HG02938 (cell line): Measurements from ENCODE around the gene ZNF638.

Source experiments
- ATAC-seq: cut with Tn5 transposase; IDR thresholded peaks from one replicate; pipeline ENCODE4 v1.9.1; 2021; ENCODE audit warnings: mild to moderate bottlenecking, moderate library complexity; ENCODE audit not compliant: unreplicated experiment

ZNF638 gene

DNA sequence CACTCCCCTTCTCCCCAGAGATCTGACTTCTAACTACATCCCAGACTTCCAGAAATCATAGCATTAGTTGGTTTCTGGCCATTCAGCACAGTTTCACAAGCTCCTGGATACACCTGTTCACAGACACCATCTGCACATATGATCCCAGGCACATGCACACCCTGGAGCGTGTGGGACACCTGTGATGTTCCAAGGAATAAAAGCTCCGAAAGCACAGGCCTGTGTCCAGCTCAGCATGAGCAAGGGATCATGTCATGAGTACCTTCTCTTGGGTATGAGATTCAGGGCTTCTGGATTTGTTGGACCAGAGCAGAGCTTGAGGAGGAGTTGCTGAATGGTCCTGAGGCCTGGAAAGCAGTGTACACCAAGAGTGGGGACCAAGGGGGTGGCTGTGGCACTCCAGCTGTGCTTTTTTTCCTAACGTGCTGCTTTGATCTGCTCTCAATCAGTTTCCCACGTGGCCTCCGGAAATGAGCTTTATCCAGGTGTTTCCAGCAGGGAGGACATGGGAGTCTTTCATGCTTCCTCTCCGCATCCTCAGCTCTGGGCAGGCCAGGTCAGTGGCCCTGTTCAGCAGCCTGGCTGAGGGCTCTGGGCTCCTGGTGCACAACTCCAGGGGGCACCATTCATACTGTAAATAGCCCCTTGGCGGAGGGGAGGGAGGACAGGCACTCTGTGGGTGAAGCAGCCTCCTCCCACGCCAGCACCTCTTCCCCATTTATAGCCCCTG, 123.6 kb downstream of the ZNF638 start:
- ATAC-seq: no peak

DNA sequence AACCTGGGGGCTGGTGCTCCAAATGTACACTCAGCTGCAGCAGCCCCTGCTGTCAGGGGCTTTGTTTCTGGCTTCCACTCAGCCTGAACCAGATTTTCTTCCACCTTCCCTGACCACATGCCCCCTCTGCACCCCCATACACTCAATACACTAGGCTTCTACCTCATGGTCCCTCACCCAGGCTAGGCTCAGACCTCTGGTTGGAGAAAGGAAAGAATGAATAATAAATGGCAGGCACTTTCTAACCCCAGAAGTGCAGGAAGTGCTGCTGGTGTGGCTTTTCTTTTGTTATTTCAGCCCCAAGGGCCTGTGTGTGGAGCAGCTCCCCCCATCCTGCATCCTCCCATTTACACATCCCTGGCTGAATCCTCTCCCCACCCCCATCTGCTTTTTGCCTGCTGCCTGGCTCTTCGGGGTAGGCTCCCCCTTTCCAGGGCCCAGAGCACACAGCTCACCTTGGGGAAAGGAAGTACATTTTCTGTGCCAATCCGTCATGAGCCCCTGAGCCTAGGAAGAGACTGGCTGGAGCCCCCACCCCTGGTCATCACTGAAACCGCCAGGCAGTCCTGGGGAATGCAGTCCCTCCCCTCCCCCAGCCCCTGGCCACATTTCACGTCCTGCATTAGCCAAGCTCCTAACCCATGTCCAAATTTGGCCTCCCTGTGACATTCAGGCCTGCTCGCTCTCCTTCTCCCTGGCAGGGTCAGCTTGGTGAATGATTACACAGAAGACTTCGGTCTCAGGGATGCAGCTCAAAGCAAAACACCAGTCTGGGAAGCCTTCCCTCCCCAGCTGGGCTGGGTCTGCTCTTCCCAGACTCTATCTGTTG, 124.4 kb downstream of the ZNF638 start:
- no peak for ATAC-seq

DNA sequence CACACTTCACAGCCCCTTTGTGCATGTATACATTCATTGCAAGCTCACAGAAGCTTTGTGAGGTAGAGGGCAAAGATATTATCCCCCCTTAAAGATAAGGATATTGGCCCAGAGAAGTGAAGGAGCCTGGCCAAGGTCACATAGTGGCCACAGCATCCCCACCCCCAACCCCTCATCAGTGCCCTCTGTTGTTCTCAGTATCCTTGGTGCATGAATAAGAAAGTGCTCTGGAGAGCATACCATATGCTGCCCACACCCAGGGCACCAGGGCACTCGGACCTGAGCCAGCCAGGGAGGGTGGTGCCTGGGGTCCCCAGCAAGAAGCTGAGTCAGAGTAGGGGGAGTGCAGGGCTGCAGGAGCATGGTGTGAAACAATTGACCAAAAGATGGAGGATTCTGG, 125.0 kb downstream of the ZNF638 start:
- no peak for ATAC-seq

DNA sequence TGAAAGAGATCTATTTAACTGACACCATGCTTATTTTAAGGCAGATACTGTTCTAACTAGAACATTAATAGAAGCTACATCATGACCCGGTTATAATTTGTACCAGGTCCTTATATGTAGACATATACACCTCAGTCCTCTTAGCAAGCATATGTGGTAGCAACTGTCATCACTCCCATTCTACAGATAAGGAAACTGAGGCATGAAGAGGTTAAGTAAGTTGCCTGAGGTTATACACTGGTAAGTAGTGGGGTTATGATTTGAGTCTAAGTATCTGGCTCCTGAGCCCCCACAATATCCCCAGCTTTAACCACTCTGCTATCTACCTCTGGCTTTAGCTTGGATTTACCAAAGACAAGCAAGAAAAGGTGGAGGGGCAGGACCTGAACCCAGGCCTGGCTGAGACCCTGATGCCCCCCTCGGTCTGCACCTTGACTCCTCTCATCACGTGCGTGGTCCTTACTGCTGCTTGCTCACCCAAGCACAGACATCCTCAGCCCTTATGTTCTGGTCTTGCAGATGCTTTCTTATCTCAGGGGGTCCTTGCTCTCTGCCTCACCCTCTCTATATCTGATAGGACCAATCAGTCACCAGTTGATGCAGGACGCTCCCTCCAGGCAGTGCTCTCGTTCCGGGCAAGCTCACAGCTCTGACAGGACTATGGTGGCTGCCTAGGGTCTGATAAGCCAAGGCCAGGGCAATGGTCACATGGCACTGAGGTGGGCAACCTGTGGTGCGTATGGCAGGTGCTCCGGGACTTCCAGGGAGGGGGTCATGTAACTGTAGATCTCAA, 125.7 kb downstream of the ZNF638 start:
- ATAC-seq: no peak

DNA sequence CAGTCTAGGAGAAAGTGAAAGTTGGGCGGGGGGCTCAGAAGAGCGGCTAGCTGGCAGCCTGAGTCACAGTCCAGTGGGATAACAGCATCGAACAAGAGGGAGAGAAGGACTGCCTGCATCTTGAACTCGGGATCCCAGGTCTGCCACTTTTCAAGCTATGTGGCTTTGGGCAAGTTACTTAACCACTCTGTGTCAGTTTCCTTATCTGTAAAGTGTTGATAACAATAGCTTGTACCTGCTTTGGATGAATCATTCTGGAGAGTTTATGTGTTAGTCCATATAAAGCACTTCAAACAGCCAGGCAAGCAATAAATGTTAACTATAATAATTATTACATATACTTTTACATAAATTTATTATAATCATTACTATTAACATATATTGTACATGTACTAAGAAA, 126.3 kb downstream of the ZNF638 start:
- no peak for ATAC-seq

DNA sequence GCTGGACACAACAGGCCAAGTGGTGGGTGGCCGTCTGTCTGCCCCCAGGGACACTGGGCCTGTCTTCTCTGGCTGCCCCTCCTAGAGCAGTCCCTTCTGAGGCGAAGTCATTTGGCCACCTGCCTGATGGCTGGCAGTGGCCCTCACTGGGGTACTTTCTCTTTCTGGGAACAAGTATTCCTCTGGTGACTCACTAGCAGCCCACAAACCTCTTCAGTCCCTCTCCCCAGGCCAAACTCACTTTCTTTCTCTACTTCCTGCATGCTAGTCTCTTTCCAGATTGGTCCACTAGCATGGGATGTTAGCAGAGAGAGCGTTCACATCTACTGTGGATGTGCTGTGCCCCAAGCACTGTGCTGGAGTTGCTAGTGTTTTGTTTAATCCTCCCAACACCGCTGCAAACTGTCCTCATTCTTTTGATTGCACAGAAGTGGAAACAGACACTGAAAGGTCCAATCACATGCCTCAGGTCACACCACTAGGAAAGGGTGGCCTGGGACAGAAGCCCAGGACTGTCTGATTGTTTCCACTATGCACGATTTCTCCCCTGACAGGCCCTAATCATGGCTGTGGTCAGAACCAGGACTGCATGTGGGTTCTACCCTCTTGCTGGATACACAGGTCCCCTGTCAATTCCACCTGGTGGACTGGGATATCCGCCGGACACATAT, 127.0 kb downstream of the ZNF638 start:
- no peak for ATAC-seq

DNA sequence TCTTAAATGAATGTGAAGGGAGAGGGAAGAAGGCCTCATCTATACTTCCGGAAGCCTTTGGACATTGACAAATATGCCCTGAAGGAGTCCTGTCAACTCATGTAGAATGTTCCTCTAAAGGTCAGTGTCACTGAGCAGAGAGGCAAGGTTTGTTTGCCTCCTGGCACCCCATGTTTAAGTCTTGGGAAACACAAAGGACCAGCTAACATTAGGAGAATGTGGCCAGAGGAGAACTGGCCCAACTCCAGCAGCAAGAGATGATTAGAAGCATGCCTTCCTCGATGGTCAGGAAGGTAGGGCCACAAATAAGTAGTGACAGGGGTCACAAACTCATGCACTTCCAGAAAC, 127.5 kb downstream of the ZNF638 start:
- ATAC-seq: no peak

DNA sequence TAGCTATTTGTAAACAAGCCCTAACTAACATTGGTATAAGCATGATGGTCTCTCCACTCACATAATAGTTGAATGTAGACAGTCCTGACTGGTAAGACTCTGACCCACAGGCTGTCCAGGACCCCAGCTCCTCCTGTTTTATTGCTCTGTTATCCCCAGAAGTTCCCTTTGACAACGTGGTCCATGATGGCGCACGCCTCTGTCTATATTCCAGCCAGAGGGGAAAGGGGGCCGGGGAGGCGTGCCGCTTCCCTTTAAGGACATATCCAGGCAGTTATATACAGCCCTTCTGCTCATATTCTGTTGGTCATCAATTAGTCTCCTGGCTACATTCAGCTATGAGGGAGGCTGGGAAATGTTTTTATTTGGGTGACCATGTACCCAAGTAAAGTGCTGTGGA, 128.5 kb downstream of the ZNF638 start:
- ATAC-seq: no peak

DNA sequence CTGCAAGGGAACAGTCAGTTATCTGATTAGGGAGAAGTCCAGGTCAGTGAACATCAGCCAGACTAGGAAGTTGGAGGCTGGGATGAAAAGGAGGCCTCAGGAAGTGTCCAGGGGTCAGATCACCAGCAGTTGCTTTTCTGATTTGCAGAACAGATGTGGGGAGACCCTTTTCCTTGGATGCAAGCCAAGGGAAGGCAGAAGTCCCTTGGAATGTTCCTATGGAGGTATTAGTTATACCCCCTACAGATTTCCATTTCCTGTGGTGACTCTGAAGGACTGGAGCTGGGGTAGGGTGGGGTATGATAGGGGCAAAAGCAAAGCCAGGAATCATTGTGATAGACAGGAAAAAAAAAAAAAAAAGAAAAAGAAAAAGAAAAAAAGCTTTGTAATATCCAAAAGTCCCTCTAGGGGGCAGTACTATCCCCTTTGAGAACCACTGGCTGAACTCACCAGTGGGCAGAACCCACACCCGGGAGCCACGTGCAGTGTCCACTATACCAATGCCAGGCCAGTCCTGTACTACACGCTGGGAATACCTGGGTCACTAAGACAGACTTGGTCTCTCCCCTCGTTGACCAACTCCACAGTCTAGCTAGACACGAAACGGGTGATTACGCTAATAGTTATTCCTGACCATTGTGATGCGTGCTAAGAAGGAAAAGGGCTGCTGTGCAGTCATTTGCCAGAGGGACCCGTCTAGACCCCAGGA, 129.2 kb downstream of the ZNF638 start:
- no peak for ATAC-seq

DNA sequence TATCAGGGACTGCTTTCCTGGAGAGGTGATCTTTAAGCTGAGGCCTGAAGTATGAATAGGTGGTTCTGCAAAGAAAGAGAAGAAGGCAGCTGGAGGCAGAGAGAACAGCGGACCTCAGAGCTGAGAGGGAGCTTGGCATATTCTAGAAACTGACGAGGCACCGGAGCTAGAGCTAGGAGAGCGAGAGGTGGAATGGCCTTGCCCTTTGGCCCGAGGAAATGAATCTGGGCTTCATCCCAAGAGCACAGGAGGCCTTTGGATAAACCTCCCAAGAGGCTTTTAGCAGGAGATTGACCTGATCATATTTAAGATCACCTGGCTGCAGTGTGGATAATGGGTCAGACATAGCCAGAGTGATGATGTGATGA, 129.7 kb downstream of the ZNF638 start:
- ATAC-seq: no peak

DNA sequence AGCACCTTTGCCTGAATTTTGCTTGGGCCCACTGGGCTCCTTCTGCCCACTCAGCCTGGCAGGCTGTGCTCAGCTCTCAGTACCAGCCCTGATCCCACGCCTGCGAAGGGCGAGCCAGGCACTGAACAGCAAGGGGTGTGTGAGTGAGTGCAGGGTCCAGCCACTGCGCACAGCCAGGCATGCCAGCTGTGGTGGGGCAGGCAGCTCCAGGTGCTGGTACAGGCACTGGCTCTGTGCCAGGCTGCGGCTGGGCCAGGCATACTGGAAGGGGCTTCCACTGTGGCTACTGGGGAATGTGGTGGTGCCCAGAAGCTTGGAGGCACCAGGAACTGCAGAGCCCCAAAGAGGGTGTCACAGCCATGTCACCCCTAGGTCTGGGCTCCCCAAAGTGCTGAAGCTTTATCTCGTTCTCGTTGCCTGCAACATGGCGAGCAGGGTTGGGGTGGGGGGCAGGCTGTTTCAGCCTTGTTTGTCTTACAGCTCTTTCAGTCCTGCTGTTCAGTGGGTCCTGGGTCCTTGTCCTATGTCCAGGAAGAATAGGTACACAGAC, 130.5 kb downstream of the ZNF638 start:
- ATAC-seq: no peak

DNA sequence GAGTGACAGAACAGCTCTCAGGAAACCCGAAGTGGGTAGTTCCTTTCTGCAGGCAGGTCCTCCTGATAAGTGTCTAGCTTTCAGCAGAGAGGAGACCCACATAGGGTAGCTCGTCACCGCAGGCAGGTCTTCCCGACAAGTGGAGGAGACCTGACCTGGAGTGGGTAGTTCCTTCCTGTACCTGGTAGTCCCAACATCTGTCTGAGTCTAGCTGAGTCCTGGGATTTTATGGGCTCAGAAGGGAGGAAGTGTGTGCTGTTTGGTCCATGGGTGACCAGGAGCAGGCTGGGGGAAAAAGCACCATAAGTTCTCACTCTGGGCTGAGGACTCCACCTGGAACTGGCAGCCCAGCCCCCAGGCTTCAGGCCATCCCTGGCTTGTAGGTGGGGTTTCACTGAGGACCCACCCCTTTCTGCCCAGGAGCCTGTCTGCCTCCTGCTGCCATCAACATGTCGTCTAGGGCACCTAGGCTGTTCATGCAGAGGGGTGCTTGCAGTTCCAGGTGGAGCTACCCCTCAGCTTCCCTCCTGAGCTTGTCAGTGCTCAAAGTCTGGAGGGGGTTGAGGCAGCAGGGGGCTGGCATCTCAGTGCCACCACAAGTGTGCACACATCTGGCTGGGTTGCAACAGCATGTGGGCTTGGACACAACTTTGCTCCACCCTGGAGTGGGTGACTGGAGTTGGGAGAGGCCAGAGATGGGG, 131.2 kb downstream of the ZNF638 start:
- no peak for ATAC-seq

DNA sequence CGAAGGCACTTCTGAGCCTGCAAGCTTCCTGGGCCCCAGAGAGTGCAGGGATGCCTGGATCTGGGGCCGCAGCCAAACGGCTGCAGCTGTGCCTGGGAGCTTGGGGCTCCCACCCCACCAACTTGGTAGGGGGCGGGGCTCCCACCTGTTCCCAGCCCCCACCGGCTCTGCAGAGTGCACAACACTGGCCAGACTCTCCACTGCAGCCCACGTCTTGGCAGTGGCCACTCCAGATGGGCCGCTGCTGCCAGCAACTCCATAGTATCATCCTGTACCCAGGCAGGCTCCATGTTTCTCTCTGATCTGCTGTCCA, 131.7 kb downstream of the ZNF638 start:
- no peak for ATAC-seq

DNA sequence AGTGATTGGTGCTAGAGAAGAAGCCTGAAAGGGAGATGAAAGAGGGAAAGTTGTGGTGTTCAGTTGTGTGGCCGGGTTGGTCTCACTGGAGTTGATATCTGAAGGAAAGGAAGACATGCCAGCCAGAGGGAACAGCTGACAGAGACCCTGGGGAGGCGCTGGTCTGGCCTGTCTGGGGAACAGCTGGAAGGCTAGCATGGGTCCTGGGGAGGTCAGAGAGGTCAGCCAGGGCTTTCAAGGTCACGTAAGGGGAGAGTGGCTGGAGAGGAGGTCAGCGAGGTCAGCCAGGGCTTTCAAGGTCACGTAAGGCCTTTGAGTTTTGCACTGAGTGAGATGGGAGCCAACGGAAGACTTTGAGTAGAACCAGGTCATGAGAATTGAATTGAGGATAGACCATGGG, 132.8 kb downstream of the ZNF638 start:
- ATAC-seq: no peak

DNA sequence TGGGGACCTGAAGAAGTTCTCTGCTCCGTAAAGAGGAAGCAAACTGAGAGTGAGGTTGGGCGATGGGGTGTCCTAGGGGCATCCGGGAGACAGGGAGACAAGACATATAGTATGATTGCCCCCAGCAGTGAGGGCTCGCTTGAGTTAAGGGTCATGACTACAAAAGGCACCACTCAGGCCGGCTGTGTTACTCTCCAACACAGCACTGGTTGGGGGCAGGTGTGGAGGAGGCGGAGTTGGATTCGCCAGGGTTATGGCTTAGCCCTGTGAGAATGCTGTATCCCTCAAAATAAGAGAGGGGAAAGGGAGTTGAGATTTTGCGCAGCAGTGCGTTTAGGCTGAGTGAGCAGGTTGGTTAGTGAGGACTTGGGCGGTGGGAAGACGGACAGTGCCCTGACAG, 133.8 kb downstream of the ZNF638 start:
- no peak for ATAC-seq

DNA sequence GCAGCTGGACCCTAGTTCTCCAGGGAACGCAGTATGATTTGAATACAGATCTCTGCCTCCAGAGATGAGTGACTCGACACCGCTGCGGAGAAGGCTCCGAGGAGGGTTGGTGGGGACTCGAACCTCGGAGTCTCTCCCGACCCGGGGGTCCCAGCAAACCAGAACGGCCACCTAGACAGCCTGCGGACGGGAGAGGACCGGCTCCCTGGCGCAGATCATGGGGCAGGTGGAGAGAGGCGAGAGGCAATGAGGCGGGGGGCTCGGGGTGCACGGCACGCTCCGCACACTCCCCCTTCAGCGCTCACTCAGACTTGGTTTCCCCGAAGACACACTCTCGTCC, 134.3 kb downstream of the ZNF638 start:
- ATAC-seq: no peak

DNA sequence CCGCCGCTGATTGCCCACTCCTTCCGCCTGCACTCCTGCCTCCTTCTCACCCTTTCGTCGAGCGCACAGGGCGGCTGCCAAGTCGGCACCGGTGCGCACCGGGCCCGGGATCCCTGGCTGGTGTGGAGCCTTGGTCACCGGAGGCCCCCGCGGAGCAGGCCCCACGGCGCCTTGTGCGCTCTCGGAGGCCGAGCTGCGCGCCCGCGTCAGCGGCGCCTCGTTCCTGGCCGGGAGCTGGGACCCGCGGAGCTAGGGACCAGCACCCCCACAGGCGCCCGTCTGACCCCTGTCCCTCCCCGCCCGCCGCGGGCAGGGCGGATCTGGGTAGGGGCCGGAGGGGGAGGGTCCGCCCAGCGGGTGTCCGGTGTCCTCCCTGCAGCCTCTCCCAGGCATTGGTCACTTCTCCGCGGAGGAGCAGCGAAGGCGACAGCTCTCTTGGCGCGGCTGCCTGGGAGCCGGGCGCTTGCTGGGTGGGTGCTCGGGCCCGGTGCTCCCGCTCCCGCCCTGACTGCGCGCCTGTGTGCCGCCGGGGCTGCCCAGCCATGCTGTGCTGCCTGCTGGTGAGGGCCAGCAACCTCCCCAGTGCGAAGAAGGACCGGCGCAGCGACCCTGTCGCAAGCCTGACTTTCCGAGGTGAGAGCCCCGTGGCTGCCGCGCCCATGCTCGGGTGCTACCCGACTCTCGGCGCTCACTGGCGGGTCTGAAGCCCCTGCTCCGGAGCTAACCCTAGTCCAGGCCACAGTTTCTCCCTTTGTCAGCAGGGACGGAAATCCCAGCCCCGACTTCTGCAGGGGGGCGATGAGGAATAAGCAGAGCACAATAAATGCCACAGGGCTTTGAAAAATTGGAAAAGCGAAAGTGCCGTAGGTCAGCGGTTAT, 135.0 kb downstream of the ZNF638 start:
- ATAC-seq: no peak

DNA sequence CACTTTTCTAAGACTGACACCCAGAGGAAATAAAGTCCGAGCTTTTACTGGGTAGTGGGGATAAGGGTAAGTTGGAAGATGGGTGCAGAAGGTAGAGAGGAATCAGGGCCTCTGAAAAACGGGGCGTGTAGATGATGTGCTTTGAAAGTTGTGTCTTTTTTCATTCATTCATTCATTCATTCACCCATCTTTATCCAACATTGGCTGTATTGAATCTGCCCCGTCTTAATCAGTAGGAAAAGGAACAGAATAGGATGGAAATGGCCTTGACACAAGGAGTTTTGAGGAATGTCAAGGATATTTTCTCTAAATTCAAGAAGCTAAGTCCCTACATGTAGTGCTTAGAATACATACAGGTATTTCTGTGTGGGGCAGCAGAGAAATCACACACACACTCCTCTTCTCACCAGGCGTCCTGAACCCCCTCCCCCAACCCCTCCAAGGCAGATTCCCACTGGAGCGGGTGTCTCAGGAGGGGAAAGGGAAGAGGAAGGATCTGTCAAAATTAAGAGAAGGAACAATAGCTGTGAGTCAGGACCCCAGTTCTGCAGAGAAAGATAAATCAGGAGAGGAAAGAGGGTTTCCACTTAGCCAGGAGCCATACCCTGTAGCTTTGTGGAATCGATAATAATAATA, 135.7 kb downstream of the ZNF638 start:
- ATAC-seq: no peak
